ENCODE measurements around the gene DNLZ. TPM values are rescaled to one million over a fixed set of nuclear protein-coding genes. Genes with fewer than 3 reads are reported as not detected.
"Not testable (repeated sequence)": the region's sequence is repeated elsewhere in the genome, so short reads cannot be mapped to it uniquely, and the experiment has no call there.

The DNLZ gene
- total RNA-seq, 1 donor from 2014 or later: 24.9 TPM

- no peak for DNase-seq (ENCODE audit: low spot score)
These were observed 31.7 kb downstream of the DNLZ start for GRCh38 chr9:136331556-136332481.

- DNase-seq (ENCODE audit: low spot score): no peak
These were observed 32.5 kb downstream of the DNLZ start for GRCh38 chr9:136331030-136331429.

DNA sequence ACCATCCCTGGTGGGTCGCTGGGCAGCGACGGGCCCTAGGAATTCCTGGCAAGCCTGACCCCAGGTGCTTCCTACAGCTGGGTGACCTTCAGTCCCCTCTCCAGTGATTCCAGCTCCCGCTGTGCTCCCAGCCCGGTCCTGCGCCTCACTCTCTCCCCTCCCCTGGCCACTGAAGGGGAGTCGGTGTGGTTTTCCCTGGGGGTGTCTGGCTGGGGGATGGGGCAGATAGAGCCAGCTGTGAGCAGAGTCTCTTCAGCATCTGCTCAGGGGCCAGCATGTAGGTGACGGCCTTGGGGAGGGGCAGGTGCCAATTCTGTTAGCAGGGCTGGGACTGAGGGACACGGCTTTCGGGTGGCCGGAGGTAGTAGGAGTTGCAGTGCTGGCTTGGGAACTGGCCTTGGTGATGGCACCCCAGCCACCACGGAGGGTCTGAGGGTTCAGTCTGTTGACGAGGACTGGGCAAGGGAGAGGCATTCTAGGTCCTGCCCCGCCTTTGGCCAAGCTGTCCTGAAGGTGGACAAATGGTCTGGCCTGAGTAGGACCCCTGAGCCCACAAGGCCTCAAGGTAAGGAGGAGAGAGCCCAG is 33.0 kb downstream of the DNLZ start:
- no peak for DNase-seq (ENCODE audit: low spot score)

DNA sequence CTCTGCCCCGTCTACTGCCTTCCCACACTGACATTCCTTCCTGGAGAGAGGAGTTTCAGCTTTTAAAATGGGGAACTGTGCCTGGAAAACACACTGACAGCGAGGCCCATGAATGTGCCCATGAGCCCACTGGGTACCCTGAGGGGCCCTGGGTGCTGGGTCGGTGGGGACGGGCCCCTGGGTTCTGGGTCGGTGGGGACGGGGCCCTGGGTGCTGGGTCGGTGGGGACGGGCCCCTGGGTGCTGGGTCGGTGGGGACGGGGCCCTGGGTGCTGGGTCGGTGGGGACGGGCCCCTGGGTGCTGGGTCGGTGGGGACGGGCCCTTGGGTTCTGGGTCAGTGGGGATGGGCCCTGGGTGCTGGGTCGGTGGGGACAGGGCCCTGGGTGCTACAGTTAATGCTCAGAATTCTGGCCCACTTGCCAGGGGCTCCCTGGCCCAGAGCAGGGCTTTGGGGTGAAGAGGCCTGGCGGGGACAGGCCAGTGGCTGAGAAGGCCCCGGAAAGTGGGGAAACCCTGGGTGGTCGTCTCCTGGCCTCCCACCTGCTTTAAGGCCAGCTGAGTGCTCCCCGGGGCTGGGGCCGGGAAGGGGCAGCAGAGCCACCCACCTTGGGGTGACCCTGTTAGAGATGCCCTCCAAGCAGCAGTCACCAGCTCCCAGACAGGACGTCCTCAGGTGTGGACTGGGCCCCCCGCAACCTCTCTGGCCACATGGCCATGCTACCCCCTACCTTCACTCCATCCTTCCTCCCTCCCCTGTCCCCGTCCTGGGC is 33.7 kb downstream of the DNLZ start:
- DNase-seq (ENCODE audit: low spot score): no peak

DNA sequence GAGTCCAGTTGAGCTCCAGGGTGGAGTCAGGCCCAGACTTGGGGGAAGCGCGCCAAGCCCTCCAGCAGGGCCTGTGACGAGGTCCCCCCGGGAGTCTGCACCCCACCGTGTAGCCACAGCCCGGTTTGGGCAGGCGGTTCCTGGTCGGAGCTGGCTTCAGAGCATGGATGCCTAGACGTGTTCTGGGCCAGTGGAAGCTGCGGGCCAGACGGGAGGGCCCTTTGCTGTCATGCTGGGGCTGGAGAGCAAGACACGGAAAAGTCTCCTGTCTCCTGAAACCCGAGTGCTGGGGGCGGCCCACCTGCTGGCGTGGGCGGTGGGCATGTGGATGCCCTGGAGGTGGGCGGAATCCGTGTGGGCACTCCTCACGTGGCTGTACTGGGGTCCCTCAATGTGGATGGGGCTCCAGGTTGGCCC is 34.3 kb downstream of the DNLZ start:
- DNase-seq (ENCODE audit: low spot score): no peak

DNA sequence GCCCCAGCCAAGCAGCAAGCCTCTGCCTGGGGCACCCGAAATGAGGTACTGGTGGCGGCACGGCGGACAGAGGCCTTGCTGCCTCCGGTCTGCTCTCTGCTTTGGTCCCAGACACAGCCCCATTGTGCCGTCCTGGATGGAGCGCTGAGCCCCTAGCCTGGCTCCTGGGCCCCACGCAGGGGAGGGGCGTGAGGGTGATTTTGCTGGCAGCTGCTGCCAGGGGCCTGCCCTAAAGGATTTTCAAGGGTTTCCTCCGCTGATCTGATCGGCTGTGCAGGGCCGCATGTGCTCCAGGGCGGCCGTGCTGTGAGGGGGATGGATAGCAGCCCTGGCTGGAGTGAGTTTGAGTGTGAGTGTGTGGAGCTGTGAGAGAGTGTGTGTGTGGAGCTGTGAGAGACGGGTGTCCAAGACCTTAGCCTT is 34.9 kb downstream of the DNLZ start:
- no peak for DNase-seq (ENCODE audit: low spot score)

DNA sequence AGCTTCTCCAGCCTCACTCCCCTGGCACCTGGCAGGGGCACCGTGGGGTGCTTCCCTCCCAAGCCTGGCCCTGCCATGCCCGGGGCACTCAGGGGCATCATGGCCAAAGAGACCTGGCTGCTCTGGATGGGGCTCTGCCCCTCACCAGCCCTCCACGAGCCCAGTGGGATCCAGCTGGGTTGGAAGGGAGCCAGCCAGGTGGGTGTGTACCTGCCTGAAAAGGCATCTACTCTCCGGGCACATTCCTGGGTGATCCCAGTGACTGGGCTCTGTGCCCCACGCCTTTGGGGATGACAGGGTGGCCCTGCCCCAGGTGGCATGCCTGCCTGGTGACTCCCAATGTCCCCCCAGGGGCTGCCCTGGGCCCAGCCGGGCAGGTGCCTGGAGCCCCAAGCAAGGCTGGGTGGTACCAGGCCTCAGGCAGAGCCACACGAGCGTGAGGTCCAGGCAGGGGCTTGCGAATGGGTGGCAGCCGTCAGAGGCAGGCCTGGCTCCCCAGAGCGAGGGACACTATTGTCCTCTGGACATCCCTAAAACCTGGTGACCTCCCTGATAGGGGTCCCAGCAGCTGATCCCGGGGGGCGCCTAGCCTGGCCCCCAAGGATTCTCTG is 35.4 kb downstream of the DNLZ start:
- no peak for DNase-seq (ENCODE audit: low spot score)

GRCh38 chr9:136327304-136327974 is 36.1 kb downstream of the DNLZ start, which contains the start of gene GPSM1:
GPSM1 (plus strand) TSS chr9:136327539; CDS start chr9:136327696, 157 bp downstream.
- no peak for DNase-seq (ENCODE audit: low spot score)

- no peak for DNase-seq (ENCODE audit: low spot score)
These were observed 36.7 kb downstream of the DNLZ start for GRCh38 chr9:136326761-136327303.

DNA sequence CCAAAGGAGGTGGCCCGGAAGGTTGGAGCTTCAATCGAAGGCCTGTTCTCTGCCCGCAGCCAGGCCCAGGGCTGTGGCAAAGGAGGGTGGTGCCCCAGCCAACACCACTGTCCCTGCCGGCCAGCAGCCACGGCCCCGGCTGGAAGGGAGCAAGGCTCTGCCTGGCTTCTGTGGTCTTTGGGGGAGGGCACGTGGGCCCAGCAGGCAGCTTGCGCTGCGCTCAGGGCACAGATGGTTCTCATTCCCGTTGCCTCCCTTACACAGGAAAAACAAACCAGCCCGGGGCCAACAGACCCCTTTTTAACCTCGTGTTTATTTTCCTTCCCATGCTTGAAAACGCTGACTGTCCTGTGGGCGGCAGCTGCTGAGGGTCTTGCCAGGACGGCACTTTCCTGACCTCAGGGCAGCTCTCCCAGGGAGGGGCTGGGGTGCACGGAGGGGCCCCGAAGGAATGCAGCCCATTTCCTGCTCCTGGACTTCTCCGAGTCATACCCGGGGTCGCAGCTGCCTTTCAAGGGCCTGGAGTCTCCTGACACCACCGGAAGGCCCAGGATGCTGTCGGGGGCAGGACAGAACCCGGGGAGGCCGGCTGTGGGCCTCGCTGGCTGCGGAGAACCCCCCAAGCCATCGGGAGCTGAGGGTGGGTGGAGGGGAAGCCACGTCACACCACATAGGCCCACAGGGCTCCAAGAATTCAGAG is 37.3 kb downstream of the DNLZ start:
- DNase-seq (ENCODE audit: low spot score): no peak

DNA sequence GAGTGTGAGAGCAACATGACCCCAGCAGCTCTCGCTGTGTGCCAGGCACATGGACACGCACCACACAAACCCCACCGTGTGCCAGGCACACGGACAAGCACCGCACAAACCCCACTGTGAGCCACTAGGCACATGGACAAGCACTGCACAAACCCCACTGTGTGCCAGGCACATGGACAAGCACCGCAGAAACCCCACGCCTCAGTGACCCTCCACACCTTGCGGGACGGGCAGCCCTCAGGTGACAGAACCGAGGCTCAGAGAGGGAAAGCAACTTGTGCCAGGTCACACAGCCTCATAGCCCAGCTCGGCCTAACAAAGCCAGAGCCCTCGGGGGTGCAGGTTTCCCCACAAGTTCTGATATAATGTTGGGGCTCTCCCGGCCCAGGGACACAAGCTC is 38.2 kb downstream of the DNLZ start:
- no peak for DNase-seq (ENCODE audit: low spot score)

GRCh38 chr9:136324501-136325300 is 38.8 kb downstream of the DNLZ start:
- DNase-seq (ENCODE audit: low spot score): no peak

DNA sequence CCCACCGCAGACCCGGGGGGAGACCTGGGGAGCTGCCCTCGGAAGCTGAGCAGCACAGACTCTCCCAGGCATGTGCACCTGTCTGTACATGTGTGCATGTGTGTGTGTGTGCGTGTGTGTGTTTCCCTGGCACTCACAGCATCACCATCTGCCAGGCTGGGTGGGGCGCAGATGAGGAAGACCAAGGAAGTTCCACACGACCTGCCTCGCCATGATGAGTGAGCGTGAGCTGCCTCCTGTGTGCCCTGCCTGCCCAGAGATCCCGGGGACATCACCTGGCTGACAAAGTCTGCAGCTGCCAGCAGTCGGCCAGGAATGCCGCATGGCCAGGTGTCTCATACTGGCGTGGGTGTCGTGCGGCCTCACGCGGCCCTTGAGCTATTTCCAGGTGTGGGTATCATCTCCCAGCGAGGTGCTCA is 40.2 kb downstream of the DNLZ start:
- no peak for DNase-seq (ENCODE audit: low spot score)

GRCh38 chr9:136322756-136323330 is 40.7 kb downstream of the DNLZ start:
- DNase-seq (ENCODE audit: low spot score): no peak

DNA sequence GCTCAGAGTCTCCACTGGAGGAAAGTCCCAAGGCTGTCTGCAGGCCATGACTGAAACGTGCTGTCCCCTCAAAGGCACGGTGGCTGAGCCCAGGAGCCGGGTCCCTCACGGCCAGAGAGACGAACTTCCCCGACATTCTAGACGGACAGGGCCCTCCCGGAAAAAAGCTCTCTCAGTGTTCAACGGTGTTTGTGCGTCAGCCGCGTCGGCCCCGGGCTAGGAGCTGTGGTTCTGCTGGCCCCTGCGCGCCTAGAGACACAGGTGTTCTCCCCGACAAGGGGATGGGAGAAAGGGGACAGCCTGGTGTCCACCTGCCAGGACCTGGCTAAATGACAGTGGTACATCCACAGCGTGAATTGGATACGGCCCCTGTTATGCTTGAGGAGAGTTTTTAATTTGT is 42.0 kb downstream of the DNLZ start:
- no peak for DNase-seq (ENCODE audit: low spot score)

GRCh38 chr9:136320972-136321371 is 42.6 kb downstream of the DNLZ start:
- not testable (repeated sequence) for DNase-seq (ENCODE audit: low spot score)

- DNase-seq (ENCODE audit: low spot score): not testable (repeated sequence)
These were observed 43.6 kb downstream of the DNLZ start for GRCh38 chr9:136319955-136320354.

GRCh38 chr9:136319244-136319643 is 44.3 kb downstream of the DNLZ start:
- DNase-seq (ENCODE audit: low spot score): not testable (repeated sequence)

DNA sequence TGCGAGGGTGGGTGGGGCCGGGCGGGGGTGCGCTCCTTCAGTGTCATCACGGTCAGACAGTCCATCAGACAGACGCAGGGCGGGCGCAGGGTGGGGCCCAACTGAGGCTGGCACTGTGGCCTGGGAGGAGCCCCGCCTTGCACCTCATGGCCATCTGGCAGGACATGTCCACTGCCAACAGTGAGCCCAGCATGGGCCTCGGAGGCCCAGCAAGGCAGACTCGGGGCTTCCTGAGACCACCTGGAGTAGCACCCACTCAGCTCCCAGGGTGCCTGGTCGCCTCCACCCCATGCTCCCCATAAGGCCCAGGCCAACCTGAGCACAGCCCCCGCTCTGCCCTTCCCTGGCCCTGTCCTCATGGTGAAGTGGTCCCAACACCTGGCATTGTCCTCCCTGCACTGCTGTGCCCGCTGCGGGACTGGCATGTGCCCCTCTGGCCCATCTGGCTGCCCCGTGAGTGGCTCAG is 44.7 kb downstream of the DNLZ start:
- no peak for DNase-seq (ENCODE audit: low spot score)

Data from ureter (tissue), 1 donor.